B cell (primary cell): Measurements from ENCODE around the gene GCAT.

Experiments used
- EZH2 ChIP-seq: IDR thresholded peaks from 2 replicates; pipeline ENCODE4 v1.6.1; 2012; ENCODE audit warnings: borderline replicate concordance, low read depth, mild to moderate bottlenecking, moderate library complexity, low read length; ENCODE audit not compliant: insufficient read depth, poor library complexity, severe bottlenecking
- TF ChIP-seq, protein P1 (sequence below): fragments of 200-600 bp; IDR thresholded peaks from one replicate; pipeline ENCODE4 v1.8.0; 2022; ENCODE audit warnings: antibody characterized with exemption, mild to moderate bottlenecking

- TF ChIP-seq, protein P1, sequence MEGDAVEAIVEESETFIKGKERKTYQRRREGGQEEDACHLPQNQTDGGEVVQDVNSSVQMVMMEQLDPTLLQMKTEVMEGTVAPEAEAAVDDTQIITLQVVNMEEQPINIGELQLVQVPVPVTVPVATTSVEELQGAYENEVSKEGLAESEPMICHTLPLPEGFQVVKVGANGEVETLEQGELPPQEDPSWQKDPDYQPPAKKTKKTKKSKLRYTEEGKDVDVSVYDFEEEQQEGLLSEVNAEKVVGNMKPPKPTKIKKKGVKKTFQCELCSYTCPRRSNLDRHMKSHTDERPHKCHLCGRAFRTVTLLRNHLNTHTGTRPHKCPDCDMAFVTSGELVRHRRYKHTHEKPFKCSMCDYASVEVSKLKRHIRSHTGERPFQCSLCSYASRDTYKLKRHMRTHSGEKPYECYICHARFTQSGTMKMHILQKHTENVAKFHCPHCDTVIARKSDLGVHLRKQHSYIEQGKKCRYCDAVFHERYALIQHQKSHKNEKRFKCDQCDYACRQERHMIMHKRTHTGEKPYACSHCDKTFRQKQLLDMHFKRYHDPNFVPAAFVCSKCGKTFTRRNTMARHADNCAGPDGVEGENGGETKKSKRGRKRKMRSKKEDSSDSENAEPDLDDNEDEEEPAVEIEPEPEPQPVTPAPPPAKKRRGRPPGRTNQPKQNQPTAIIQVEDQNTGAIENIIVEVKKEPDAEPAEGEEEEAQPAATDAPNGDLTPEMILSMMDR: no peak
- TF ChIP-seq EZH2: no peak
Measured at GRCh38 chr22:37805810-37806277, 1.9 kb upstream of the GCAT start.
